H1 (cell line): Measurements from ENCODE around the gene UQCC3. TPM values are rescaled to one million over a fixed set of nuclear protein-coding genes. Genes with fewer than 3 reads are reported as not detected.

Source experiments
- ATF2 ChIP-seq: IDR thresholded peaks from 2 replicates; pipeline ENCODE4 v1.6.1; 2012; ENCODE audit warnings: low read length, inconsistent platforms
- CHD7 ChIP-seq: fragments of 300-600 bp; sonication (generic); IDR thresholded peaks from 2 replicates; pipeline ENCODE4 v1.7.1; 2012; ENCODE audit warnings: low read length, moderate library complexity, mild to moderate bottlenecking, inconsistent platforms; ENCODE audit not compliant: insufficient replicate concordance
- GABPA ChIP-seq: IDR thresholded peaks from 2 replicates; pipeline ENCODE4 v1.6.1; 2011; ENCODE audit warnings: mild to moderate bottlenecking, low read length, moderate library complexity, borderline replicate concordance; ENCODE audit not compliant: insufficient read depth
- HDAC2 ChIP-seq, 2 experiments: fragments of 300-600 bp in 1 of 2; sonication (generic) in 1 of 2; IDR thresholded peaks; 2 replicates each; pipeline ENCODE4 v1.6.1; 2011 to 2012; ENCODE audit warnings: low read depth in 2 of 2, low read length in 2 of 2, mild to moderate bottlenecking in 2 of 2, moderate library complexity in 2 of 2, borderline replicate concordance in 1 of 2, inconsistent platforms in 1 of 2
- KDM1A ChIP-seq: fragments of 200-600, 300-600 bp; sonication (generic); IDR thresholded peaks from 2 replicates; pipeline ENCODE4 v1.7.1; 2016; ENCODE audit warnings: mild to moderate bottlenecking, low read length, borderline replicate concordance
- NRF1 ChIP-seq: IDR thresholded peaks from 2 replicates; pipeline ENCODE4 v1.6.1; 2011; ENCODE audit warnings: mild to moderate bottlenecking, low read depth, low read length, improper control_type of control experiment
- SP1 ChIP-seq: IDR thresholded peaks from 2 replicates; pipeline ENCODE4 v1.6.1; 2011; ENCODE audit warnings: low read depth, low read length
- TCF12 ChIP-seq: IDR thresholded peaks from 2 replicates; pipeline ENCODE4 v1.6.1; 2011; ENCODE audit warnings: low read depth, mild to moderate bottlenecking, low read length
- TEAD4 ChIP-seq: IDR thresholded peaks from 2 replicates; pipeline ENCODE4 v1.6.1; 2012; ENCODE audit warnings: low read depth, low read length, inconsistent platforms, mixed read lengths
- polyA plus RNA-seq, 7 experiments: library from polyadenylated mRNA; depleted of rRNA in 3 of 7; stranded (reverse) in 5 of 7; unstranded in 2 of 7; fragments of >200 nt in 5 of 7; fragments of 200-250 nt in 2 of 7; gene quantifications; 1 replicate in 5 of 7; 2 replicates in 1 of 7; 4 replicates in 1 of 7; pipeline versions ENCODE4 v1.2.1 to v1.2.3, GENCODE V29; 2011 to 2013; ENCODE audit warnings: missing spikeins in 2 of 7, mixed read lengths in 2 of 7
- total RNA-seq: library from RNA; stranded (reverse); fragmentation: NEBNext Ultra II Directional; extraction: Animal tissue kit (Norgen Biotek cat#: 25700); gene quantifications from 2 replicates; pipeline ENCODE4 v1.2.1, GENCODE V29; 2021

Gene UQCC3
- total and polyA plus RNA-seq, 2 of the 8 experiments (the other 6 are each of a cell fraction or from before 2014, with no cell fraction given): 14.2 to 15.7 TPM

GRCh38 chr11:62707277-62707861, 35.9 kb downstream of the UQCC3 start, which contains the start of the genes BSCL2 and GNG3 (continued):
- no peak for TF ChIP-seq CHD7
- TF ChIP-seq TEAD4: peak; percentile 77
- TF ChIP-seq HDAC2 (IDR thresholded peaks at IDR 0.05; ENCODE audit: borderline replicate concordance in 1 of 2, low read depth in 2 of 2, low read length in 2 of 2): no peak; a peak in 1 of 4 replicates
- peak; percentile 61; the same call in 1 of the 2 replicates for TF ChIP-seq TCF12
- TF ChIP-seq ATF2: peak; percentile 90
- TF ChIP-seq NRF1: no peak
- TF ChIP-seq SP1: peak; percentile 95
- peak; percentile 77; the same call in 1 of the 2 replicates for TF ChIP-seq KDM1A
- 0 out of 2 replicates have a peak, but pooled peaks have one; percentile 17 for TF ChIP-seq GABPA
